HFFc6 (cell line): ENCODE measurements around the gene KCNK4. TPM values are rescaled to one million over a fixed set of nuclear protein-coding genes. Genes with fewer than 3 reads are reported as not detected.
"Not testable (repeated sequence)": the region's sequence is repeated elsewhere in the genome, so short reads cannot be mapped to it uniquely, and the experiment has no call there.

Source experiments
- DNase-seq: peaks from one replicate; pipeline ENCODE4 v3.0.0-alpha.2; 2018
- H3K27ac Mint-ChIP-seq: 2 replicates; pipeline ENCODE4 v1.8.0; 2020; ENCODE audit warnings: mild to moderate bottlenecking, mixed read lengths
- H3K27me3 Mint-ChIP-seq: 2 replicates; pipeline ENCODE4 v1.8.0; 2021; ENCODE audit warnings: mild to moderate bottlenecking, moderate library complexity, mixed read lengths; ENCODE audit not compliant: insufficient read depth
- H3K36me3 Mint-ChIP-seq: 2 replicates; pipeline ENCODE4 v1.8.0; 2021; ENCODE audit warnings: low read depth, mixed read lengths
- H3K4me1 Mint-ChIP-seq: 2 replicates; pipeline ENCODE4 v1.8.0; 2020; ENCODE audit warnings: low read depth, mixed read lengths
- H3K4me3 Mint-ChIP-seq: 2 replicates; pipeline ENCODE4 v1.8.0; 2020; ENCODE audit warnings: mild to moderate bottlenecking, moderate library complexity, mixed read lengths
- H3K9me3 Mint-ChIP-seq: 2 replicates; pipeline ENCODE4 v1.8.0; 2020; ENCODE audit warnings: mild to moderate bottlenecking, mixed read lengths
- CTCF ChIP-seq: fragments of 200-600 bp; sonication (generic); IDR thresholded peaks from 2 replicates; pipeline ENCODE4 v1.5.0; 2021; ENCODE audit warnings: antibody characterized with exemption, mild to moderate bottlenecking
- total RNA-seq, 6 experiments: library from RNA; stranded (reverse); fragmentation: NEBNext Ultra II Directional; extraction: Animal tissue kit (Norgen Biotek cat#: 25700); gene quantifications; 2 replicates in 1 of 6; 3 replicates in 5 of 6; pipeline ENCODE4 v1.2.3, GENCODE V29; 2021

Gene KCNK4
- total RNA-seq, 6 experiments from 2014 or later: 0.14 TPM; not detected in 5

- peaks cover 16% of the 10 kb centered on the region for H3K36me3 Mint-ChIP-seq
- no peak for DNase-seq
Measured at GRCh38 chr11:64245401-64245796, 45.7 kb upstream of the KCNK4 start.

GRCh38 chr11:64245797-64246620, 45.1 kb upstream of the KCNK4 start:
- Mint-ChIP-seq H3K27ac (peak overlapping the region; percentile 95), H3K4me3 (peak overlapping the region; percentile 95), H3K9me3 (no peaks in the 10 kb centered on the region), H3K36me3 (peaks cover 16% of the 10 kb centered on the region), H3K27me3 (peaks cover 4% of the 10 kb centered on the region), H3K4me1 (peaks cover 29% of the 10 kb centered on the region)
- TF ChIP-seq CTCF: no peak
- peak; percentile 88 for DNase-seq

More at GRCh38 chr11:64245401-64245796, 45.7 kb upstream of the KCNK4 start:
- TF ChIP-seq CTCF: no peak
- Mint-ChIP-seq H3K4me3 (peak overlapping the region; percentile 95), H3K27ac (peak overlapping the region; percentile 95), H3K27me3 (peaks cover 4% of the 10 kb centered on the region), H3K4me1 (peaks cover 32% of the 10 kb centered on the region), H3K9me3 (no peaks in the 10 kb centered on the region)

GRCh38 chr11:64246621-64246870, 44.6 kb upstream of the KCNK4 start:
- not testable (repeated sequence) for H3K27ac Mint-ChIP-seq, H3K9me3 Mint-ChIP-seq, DNase-seq, H3K27me3 Mint-ChIP-seq
- H3K4me1 Mint-ChIP-seq: peaks cover 29% of the 10 kb centered on the region
- H3K4me3 Mint-ChIP-seq: peak overlapping the region; percentile 89
- peaks cover 16% of the 10 kb centered on the region for H3K36me3 Mint-ChIP-seq

GRCh38 chr11:64246871-64247728, 44.0 kb upstream of the KCNK4 start, which contains the start of gene PPP1R14B:
Gene PPP1R14B, minus strand, starts transcription at chr11:64246943. Its CDS starts 270 bp downstream, at chr11:64246673.
- H3K4me3 Mint-ChIP-seq: peak within 1 kb of the TSS; percentile 95
- no peaks in the 10 kb centered on the region for H3K9me3 Mint-ChIP-seq
- H3K36me3 Mint-ChIP-seq: peaks cover 16% of the 10 kb centered on the region
- peaks cover 4% of the 10 kb centered on the region for H3K27me3 Mint-ChIP-seq
- TF ChIP-seq CTCF: peak; percentile 54
- DNase-seq: peak; percentile 90
- peaks cover 29% of the 10 kb centered on the region for H3K4me1 Mint-ChIP-seq
- peak within 1 kb of the TSS; percentile 95 for H3K27ac Mint-ChIP-seq

GRCh38 chr11:64247729-64248531, 43.2 kb upstream of the KCNK4 start:
- Mint-ChIP-seq H3K9me3 (no peaks in the 10 kb centered on the region), H3K27ac (peak overlapping the region; percentile 70), H3K4me1 (peaks cover 22% of the 10 kb centered on the region), H3K36me3 (peaks cover 16% of the 10 kb centered on the region), H3K4me3 (peak overlapping the region; percentile 77), H3K27me3 (peaks cover 4% of the 10 kb centered on the region)
- TF ChIP-seq CTCF: no peak
- no peak for DNase-seq
